ENCODE results near the gene CARD11. TPM values are rescaled to one million over a fixed set of nuclear protein-coding genes. Genes with fewer than 3 reads are reported as not detected.
"Not testable (repeated sequence)": the region's sequence is repeated elsewhere in the genome, so short reads cannot be mapped to it uniquely, and the experiment has no call there.

Gene CARD11
- total RNA-seq, 4 donors from 2014 or later = 0.26 to 2.0 (median 0.70) TPM

DNA sequence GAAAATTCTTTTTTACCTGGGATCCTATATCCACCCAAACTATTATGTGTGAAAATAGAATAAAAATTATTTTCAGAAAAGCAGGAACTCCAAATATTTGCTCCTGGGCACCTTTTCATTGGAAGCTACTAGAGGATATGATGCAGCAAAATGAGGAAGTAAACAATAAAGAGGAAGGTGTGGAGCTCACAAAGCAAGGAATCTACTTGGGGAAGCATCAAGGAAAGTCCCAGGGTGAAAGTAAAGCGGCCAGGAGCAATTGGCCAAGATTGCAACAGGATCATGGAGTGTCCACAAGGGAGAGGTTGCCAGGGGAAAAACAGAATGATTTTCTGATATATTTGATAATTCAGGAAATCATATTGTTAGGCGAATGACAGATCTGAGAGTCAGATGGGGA is 80.8 kb downstream of the CARD11 start:
- TF ChIP-seq POLR2AphosphoS5 (IDR thresholded peaks at IDR 0.05) = no peak
- no peak for TF ChIP-seq POLR2A (IDR thresholded peaks at IDR 0.05; ENCODE audit: low read depth)
- TF ChIP-seq EP300 (IDR thresholded peaks at IDR 0.05) = no peak
- TF ChIP-seq CTCF (IDR thresholded peaks at IDR 0.05) = no peak
- Histone ChIP-seq H3K4me1 (no peaks in the 10 kb centered on the region), H3K27me3 (peaks cover 0 to 12% (median 0%) of the 10 kb centered on the region in 4 donors), H3K9me3 (peaks cover 0 to 32% (median 18%) of the 10 kb centered on the region in 4 donors), H3K36me3 (no peaks in the 10 kb centered on the region), H3K27ac (replicated peaks in 1 of 4) (no peak overlapping the region), H3K4me3 (no peak overlapping the region)
- WGBS = 73% methylated on average over 2 of the region's 2 CpGs
- intact Hi-C loops (cut with DNase I) = no loop called here
- no peak for DNase-seq (ENCODE audit: extremely low spot score)

DNA sequence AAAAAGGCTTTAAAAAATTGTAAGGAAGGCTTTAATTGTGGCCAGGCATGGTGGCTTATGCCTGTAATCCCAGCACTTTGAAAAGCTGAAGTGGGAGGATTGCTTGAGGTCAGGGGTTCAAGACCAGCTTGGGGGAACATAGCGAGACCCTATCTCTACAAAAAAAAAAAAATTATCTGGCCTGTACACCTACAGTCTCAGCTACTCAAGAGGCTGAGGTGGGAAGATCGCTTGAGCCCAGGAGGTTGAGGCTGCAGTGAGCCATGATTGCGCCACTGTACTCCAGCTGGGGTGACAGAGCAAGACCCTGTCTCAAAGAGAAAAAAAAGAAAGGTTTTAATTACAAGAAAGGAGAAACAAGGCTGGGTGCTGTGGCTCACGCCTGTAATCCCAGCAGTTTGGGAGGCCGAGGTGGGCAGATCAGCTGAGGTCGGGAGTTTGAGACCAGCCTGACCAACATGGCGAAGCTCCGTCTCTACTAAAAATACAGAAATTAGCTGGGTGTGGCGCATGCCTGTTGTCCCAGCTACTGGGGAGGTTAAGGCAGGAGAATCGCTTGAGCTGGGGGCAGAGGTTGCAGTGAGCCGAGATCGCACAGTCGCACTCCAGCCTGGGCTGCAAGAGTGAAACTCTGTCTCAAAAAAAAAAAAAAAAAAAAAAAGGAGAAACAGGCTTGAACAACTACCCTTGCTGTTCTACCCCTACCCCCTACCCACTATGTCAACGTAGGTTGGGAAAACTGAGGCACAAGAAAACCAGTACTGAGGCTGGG is 83.7 kb downstream of the CARD11 start:
- WGBS = 93% methylated on average over 14 of the region's 14 CpGs
- H3K9me3 ChIP-seq = peaks cover 0 to 12% (median 2%) of the 10 kb centered on the region in 4 donors
- H3K27ac ChIP-seq (replicated peaks in 1 of 4) = no peak overlapping the region
- TF ChIP-seq POLR2AphosphoS5 (IDR thresholded peaks at IDR 0.05) = no peak
- TF ChIP-seq EP300 (IDR thresholded peaks at IDR 0.05) = no peak
- DNase-seq (ENCODE audit: extremely low spot score) = no peak
- intact Hi-C loops (cut with DNase I) = no loop called here
- H3K4me3 ChIP-seq = no peak overlapping the region
- no peaks in the 10 kb centered on the region for H3K4me1 ChIP-seq
- peaks cover 0 to 21% (median 0%) of the 10 kb centered on the region in 4 donors for H3K27me3 ChIP-seq
- H3K36me3 ChIP-seq = no peaks in the 10 kb centered on the region

DNA sequence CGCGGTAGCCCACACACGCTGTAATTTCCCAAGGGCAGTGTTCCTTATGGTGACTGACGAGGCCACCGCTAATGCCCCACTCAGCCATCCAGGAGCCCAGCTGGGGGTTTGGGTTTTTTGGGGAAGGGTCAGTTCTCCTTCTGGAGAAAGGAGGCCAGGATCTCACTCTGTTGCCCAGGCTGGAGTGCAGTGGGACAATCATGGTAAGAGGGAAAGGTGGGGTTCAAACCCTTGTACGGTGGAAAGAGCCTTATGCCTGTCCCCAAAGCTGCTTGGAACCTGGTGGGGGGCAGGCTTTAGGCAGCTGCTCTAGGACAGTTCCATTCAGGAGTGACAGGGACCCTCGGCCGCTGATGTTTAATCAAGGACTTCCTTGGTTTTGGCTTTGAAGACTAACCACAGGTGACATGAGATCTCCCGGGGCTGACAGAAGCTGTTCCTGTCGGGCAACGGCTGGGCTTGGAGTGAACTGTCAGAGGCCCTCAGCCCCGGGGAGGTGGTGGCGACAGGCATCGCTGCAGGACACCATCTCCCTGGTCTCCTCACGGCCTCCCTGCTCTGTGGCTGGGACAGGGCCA is 84.5 kb downstream of the CARD11 start:
- no peak overlapping the region for H3K27ac ChIP-seq (replicated peaks in 1 of 4)
- H3K4me1 ChIP-seq = no peaks in the 10 kb centered on the region
- H3K4me3 ChIP-seq = no peak overlapping the region
- DNase-seq (ENCODE audit: extremely low spot score) = no peak
- no peak for TF ChIP-seq POLR2AphosphoS5 (IDR thresholded peaks at IDR 0.05)
- TF ChIP-seq CTCF (IDR thresholded peaks at IDR 0.05) = no peak
- no peak for TF ChIP-seq EP300 (IDR thresholded peaks at IDR 0.05)
- no peak for TF ChIP-seq POLR2A (IDR thresholded peaks at IDR 0.05; ENCODE audit: low read depth)
- no peaks in the 10 kb centered on the region for H3K36me3 ChIP-seq
- intact Hi-C loops (cut with DNase I) = no loop called here
- 97% methylated on average over 7 of the region's 15 CpGs for WGBS
- H3K27me3 ChIP-seq = peaks cover 0 to 28% (median 0%) of the 10 kb centered on the region in 4 donors
- peaks cover 0 to 6% (median 0%) of the 10 kb centered on the region in 4 donors for H3K9me3 ChIP-seq

GRCh38 chr7:2958416-2959102 is 85.1 kb downstream of the CARD11 start:
- TF ChIP-seq EP300 (IDR thresholded peaks at IDR 0.05) (no peak), POLR2AphosphoS5 (IDR thresholded peaks at IDR 0.05) (no peak), POLR2A (IDR thresholded peaks at IDR 0.05; ENCODE audit: low read depth) (no peak), CTCF (IDR thresholded peaks at IDR 0.05) (no peak)
- 83% methylated on average over 13 of the region's 15 CpGs for WGBS
- DNase-seq (ENCODE audit: extremely low spot score) = no peak
- intact Hi-C loops (cut with DNase I) = no loop called here
- no peak overlapping the region for H3K4me3 ChIP-seq
- H3K4me1 ChIP-seq = no peaks in the 10 kb centered on the region
- H3K27ac ChIP-seq (replicated peaks in 1 of 4) = no peak overlapping the region
- H3K36me3 ChIP-seq = no peaks in the 10 kb centered on the region
- no peaks in the 10 kb centered on the region for H3K9me3 ChIP-seq
- peaks cover 0 to 33% (median 0%) of the 10 kb centered on the region in 4 donors for H3K27me3 ChIP-seq

- intact Hi-C loops (cut with DNase I); DNase-seq (ENCODE audit: extremely low spot score); H3K9me3 ChIP-seq; H3K27ac ChIP-seq (replicated peaks in 1 of 4); H3K4me1 ChIP-seq; H3K4me3 ChIP-seq; H3K36me3 ChIP-seq: not testable (repeated sequence)
- WGBS = 90% methylated on average over 5 of the region's 5 CpGs
- peaks cover 0 to 36% (median 0%) of the 10 kb centered on the region in 4 donors for H3K27me3 ChIP-seq
These were observed 86.3 kb downstream of the CARD11 start for GRCh38 chr7:2957369-2957727.

Data from esophagus muscularis mucosa (tissue), 4 donors.